ENCODE data around the gene ITGB2. TPM values are rescaled to one million over a fixed set of nuclear protein-coding genes. Genes with fewer than 3 reads are reported as not detected.
A peak's percentile ranks its signal among the peaks of the same experiment; 100 is the strongest.

Gene ITGB2
- total and polyA plus RNA-seq, 2 donors from 2014 or later, result 9.5 to 111 TPM

- intact Hi-C loops (cut with DNase I), result no loop called here
- no peaks in the 10 kb centered on the region for H3K9me3 ChIP-seq (ENCODE audit: control insufficient read depth in 2 of 3, insufficient read depth in 1 of 3, low read length in 3 of 3)
Observed at GRCh38 chr21:44888581-44889550, 31.8 kb downstream of the ITGB2 start.

GRCh38 chr21:44887807-44888580 lies 32.7 kb downstream of the ITGB2 start:
- FAIRE-seq, result no peak
- Histone ChIP-seq H3K9ac (ENCODE audit: low read length in 3 of 3) (no peak overlapping the region), H3K4me1 (ENCODE audit: control insufficient read depth in 2 of 3, insufficient read depth in 2 of 3, low read depth in 1 of 3, low read length in 3 of 3) (no peaks in the 10 kb centered on the region), H3K4me3 (ENCODE audit: low read length in 3 of 3) (no peak overlapping the region), H3K36me3 (ENCODE audit: control insufficient read depth in 2 of 3, insufficient read depth in 3 of 3, low read length in 3 of 3) (no peaks in the 10 kb centered on the region), H3K27me3 (ENCODE audit: control insufficient read depth, insufficient read depth, low read length) (no peaks in the 10 kb centered on the region), H3K27ac (ENCODE audit: low read depth in 2 of 2, low read length in 2 of 2) (no peak overlapping the region), H3K9me3 (ENCODE audit: control insufficient read depth in 2 of 3, insufficient read depth in 1 of 3, low read length in 3 of 3) (no peaks in the 10 kb centered on the region)
- intact Hi-C loops (cut with DNase I), result no loop called here
- no peak for TF ChIP-seq CTCF (IDR thresholded peaks at IDR 0.05; ENCODE audit: borderline replicate concordance, extremely low read depth, insufficient read depth)
- peak in 2 of 5 donors; percentile 73 to 75 for DNase-seq

More at GRCh38 chr21:44888581-44889550, 31.8 kb downstream of the ITGB2 start:
- no peak for TF ChIP-seq CTCF (IDR thresholded peaks at IDR 0.05; ENCODE audit: borderline replicate concordance, extremely low read depth, insufficient read depth)
- DNase-seq (no peak), FAIRE-seq (no peak)
- no peak overlapping the region for H3K4me3 ChIP-seq (ENCODE audit: low read length in 3 of 3)
- no peak overlapping the region for H3K27ac ChIP-seq (ENCODE audit: low read depth in 2 of 2, low read length in 2 of 2)
- no peaks in the 10 kb centered on the region for H3K36me3 ChIP-seq (ENCODE audit: control insufficient read depth in 2 of 3, insufficient read depth in 3 of 3, low read length in 3 of 3)
- peaks cover 0 to 4% (median 0%) of the 10 kb centered on the region in 3 donors for H3K4me1 ChIP-seq (ENCODE audit: control insufficient read depth in 2 of 3, insufficient read depth in 2 of 3, low read depth in 1 of 3, low read length in 3 of 3)
- H3K9ac ChIP-seq (ENCODE audit: low read length in 3 of 3), result no peak overlapping the region
- no peaks in the 10 kb centered on the region for H3K27me3 ChIP-seq (ENCODE audit: control insufficient read depth, insufficient read depth, low read length)

GRCh38 chr21:44887126-44887806 lies 33.4 kb downstream of the ITGB2 start:
- Histone ChIP-seq H3K9me3 (ENCODE audit: control insufficient read depth in 2 of 3, insufficient read depth in 1 of 3, low read length in 3 of 3) (no peaks in the 10 kb centered on the region), H3K4me1 (ENCODE audit: control insufficient read depth in 2 of 3, insufficient read depth in 2 of 3, low read depth in 1 of 3, low read length in 3 of 3) (peaks cover 0 to under 1% (median 0%) of the 10 kb centered on the region in 3 donors), H3K27ac (ENCODE audit: low read depth in 2 of 2, low read length in 2 of 2) (no peak overlapping the region), H3K36me3 (ENCODE audit: control insufficient read depth in 2 of 3, insufficient read depth in 3 of 3, low read length in 3 of 3) (no peaks in the 10 kb centered on the region), H3K9ac (ENCODE audit: low read length in 3 of 3) (no peak overlapping the region), H3K27me3 (ENCODE audit: control insufficient read depth, insufficient read depth, low read length) (no peaks in the 10 kb centered on the region), H3K4me3 (ENCODE audit: low read length in 3 of 3) (no peak overlapping the region)
- no peak for TF ChIP-seq CTCF (IDR thresholded peaks at IDR 0.05; ENCODE audit: borderline replicate concordance, extremely low read depth, insufficient read depth)
- FAIRE-seq (no peak), DNase-seq (no peak)
- intact Hi-C loops (cut with DNase I), result no loop called here

Measured in kidney (tissue), 14 donors.